Thoracic aorta (tissue), 2 donors: ENCODE results near the gene TMEM235. TPM values are rescaled to one million over a fixed set of nuclear protein-coding genes. Genes with fewer than 3 reads are reported as not detected.

Experiments
- ATAC-seq: fragments of 150-250 bp; one replicate; pipeline ENCODE4 v1.8.0; 2017; ENCODE audit warnings: low read depth; ENCODE audit not compliant: insufficient number of reproducible peaks, low FRiP score
- DNase-seq: peaks from one replicate; pipeline ENCODE4 v3.0.0-alpha.2; 2020; ENCODE audit warnings: low spot score
- H3K27ac ChIP-seq, 2 donors: fragments of 200-600 bp; sonication (generic); 1 replicate in 1 of 2; 2 replicates in 1 of 2; pipeline ENCODE4 v1.5.1; 2016; ENCODE audit warnings: mild to moderate bottlenecking in 2 of 2, moderate library complexity in 2 of 2
- H3K27me3 ChIP-seq: fragments of 200-600 bp; sonication (generic); replicated peaks from 2 replicates; pipeline ENCODE4 v1.6.0; 2016; ENCODE audit warnings: mild to moderate bottlenecking; ENCODE audit not compliant: insufficient read depth
- H3K36me3 ChIP-seq: fragments of 200-600 bp; sonication (generic); one replicate; pipeline ENCODE4 v1.5.1; 2016
- H3K4me1 ChIP-seq, 2 donors: fragments of 200-600 bp; sonication (generic); 1 replicate in 1 of 2; 2 replicates in 1 of 2; pipeline versions ENCODE4 v1.5.1 to v1.6.0; 2016; ENCODE audit warnings: low read depth in 2 of 2, mild to moderate bottlenecking in 1 of 2; ENCODE audit not compliant: control insufficient read depth in 1 of 2
- H3K4me3 ChIP-seq: fragments of 200-600 bp; sonication (generic); 2 replicates; pipeline ENCODE4 v1.5.1; 2016; ENCODE audit warnings: mild to moderate bottlenecking
- H3K9me3 ChIP-seq: fragments of 200-600 bp; sonication (generic); 2 replicates; pipeline ENCODE4 v1.5.1; 2016
- total RNA-seq, 2 donors: library from RNA; depleted of rRNA; stranded (reverse); fragments of >200 nt; gene quantifications; one replicate each; pipeline versions ENCODE4 v1.1.0 to v1.2.3, GENCODE V29; 2016
- TF ChIP-seq, protein P1 (sequence below): fragments of 200-600 bp; sonication (generic); IDR thresholded peaks from one replicate; pipeline ENCODE4 v1.5.1; 2019; ENCODE audit warnings: antibody characterized with exemption

Gene TMEM235
- total RNA-seq, 2 donors from 2014 or later: not detected

DNA sequence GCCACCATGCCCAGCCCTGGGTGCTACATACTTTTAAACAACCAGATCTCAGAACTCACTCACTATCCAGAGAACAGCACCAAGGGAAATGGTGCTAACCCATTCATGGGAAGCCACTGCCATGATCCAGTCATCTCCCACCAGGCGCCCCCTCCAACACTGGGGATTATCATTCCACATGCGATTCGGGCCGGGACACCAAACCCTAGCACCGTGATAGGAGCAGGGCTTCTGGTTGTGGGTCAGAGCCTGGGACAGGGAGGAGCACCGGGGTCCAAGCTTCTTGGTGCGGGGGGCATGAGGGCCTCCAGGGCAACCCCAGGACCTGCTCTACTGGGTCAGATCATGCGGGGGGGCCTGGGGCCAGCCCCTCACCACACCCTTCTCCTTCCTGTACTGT lies 4.5 kb downstream of the TMEM235 start:
- H3K36me3 ChIP-seq: no peaks in the 10 kb centered on the region
- H3K4me1 ChIP-seq: no peaks in the 10 kb centered on the region
- no peak for ATAC-seq
- no peak for DNase-seq
- no peak overlapping the region for H3K4me3 ChIP-seq
- TF ChIP-seq, protein P1, sequence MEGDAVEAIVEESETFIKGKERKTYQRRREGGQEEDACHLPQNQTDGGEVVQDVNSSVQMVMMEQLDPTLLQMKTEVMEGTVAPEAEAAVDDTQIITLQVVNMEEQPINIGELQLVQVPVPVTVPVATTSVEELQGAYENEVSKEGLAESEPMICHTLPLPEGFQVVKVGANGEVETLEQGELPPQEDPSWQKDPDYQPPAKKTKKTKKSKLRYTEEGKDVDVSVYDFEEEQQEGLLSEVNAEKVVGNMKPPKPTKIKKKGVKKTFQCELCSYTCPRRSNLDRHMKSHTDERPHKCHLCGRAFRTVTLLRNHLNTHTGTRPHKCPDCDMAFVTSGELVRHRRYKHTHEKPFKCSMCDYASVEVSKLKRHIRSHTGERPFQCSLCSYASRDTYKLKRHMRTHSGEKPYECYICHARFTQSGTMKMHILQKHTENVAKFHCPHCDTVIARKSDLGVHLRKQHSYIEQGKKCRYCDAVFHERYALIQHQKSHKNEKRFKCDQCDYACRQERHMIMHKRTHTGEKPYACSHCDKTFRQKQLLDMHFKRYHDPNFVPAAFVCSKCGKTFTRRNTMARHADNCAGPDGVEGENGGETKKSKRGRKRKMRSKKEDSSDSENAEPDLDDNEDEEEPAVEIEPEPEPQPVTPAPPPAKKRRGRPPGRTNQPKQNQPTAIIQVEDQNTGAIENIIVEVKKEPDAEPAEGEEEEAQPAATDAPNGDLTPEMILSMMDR: no peak
- no peak overlapping the region for H3K27ac ChIP-seq
- peaks cover 3% of the 10 kb centered on the region for H3K27me3 ChIP-seq
- no peaks in the 10 kb centered on the region for H3K9me3 ChIP-seq

DNA sequence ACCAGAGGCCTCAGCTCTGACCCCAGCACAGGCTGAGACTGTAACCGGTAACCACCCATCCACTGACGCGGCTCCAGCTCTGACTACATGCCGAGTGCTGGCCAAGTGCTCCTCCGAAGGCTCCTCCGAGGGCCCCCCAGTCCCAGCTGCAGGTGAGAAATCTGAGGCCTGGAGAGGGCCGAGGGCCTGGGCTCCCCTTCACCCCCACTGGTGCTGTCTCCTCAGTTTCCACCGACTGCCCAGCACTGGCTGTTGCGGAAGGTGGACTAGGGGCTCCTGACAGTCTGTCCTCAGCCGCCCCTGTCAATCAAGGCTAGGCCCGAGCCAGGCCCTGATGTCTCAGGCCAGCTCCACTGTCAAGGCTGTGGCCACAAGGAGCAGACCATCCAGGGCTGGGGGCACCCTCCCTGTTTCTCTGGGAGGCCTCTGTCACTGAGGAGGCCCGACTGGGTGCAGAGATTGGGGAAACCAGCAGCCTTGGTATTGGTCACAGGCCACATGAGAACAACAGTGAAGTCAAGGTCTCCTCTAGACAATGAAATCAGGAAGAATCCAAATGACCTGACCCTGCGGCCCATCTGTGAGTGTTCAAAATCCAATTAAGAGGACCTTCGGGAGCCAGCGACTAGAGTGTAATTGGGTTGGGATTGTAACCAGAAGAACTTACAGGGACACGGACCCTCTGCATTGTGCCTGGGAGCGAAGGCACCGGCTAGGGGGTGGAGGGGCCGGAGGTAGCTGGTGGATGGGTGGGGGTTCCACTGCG lies 5.1 kb downstream of the TMEM235 start:
- TF ChIP-seq, protein P1: no peak
- ATAC-seq: no peak
- DNase-seq: no peak
- H3K9me3 ChIP-seq: no peaks in the 10 kb centered on the region
- no peaks in the 10 kb centered on the region for H3K4me1 ChIP-seq
- H3K4me3 ChIP-seq: no peak overlapping the region
- H3K27me3 ChIP-seq: no peaks in the 10 kb centered on the region
- no peaks in the 10 kb centered on the region for H3K36me3 ChIP-seq
- no peak overlapping the region for H3K27ac ChIP-seq

DNA sequence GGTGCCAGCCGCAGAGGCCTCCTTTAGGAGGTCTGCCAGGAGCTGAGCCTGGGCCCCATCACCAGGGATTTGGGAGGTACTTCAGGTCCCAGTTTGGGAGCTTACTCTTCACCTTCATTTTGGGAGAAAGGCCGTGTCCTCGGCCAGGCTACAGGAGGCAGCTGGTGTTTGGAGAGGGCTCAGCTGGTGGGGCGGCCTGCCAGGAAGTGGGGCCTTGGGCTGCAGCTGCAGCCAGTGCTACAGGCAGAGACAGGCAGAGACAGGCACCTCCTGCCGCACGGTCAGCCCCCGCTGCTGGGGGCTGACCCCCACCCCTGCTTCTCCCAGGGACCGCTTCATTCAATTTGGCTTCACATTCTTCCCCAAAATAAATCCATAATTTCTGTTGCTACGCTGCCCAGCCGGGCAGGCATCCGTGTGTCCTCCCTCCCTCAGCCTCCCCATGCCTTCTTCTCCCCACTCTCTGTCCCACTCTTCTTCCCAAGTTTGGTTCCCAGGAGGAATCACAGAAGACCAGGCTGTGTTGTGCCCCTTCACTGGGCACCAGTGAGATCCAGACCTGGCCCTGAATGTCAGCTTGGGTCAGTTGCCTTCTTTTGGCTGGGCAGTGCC lies 6.1 kb downstream of the TMEM235 start:
- DNase-seq (no peak), ATAC-seq (no peak)
- Histone ChIP-seq H3K27me3 (no peaks in the 10 kb centered on the region), H3K27ac (no peak overlapping the region), H3K36me3 (no peaks in the 10 kb centered on the region), H3K9me3 (no peaks in the 10 kb centered on the region), H3K4me1 (no peaks in the 10 kb centered on the region), H3K4me3 (no peak overlapping the region)
- TF ChIP-seq, protein P1: no peak

DNA sequence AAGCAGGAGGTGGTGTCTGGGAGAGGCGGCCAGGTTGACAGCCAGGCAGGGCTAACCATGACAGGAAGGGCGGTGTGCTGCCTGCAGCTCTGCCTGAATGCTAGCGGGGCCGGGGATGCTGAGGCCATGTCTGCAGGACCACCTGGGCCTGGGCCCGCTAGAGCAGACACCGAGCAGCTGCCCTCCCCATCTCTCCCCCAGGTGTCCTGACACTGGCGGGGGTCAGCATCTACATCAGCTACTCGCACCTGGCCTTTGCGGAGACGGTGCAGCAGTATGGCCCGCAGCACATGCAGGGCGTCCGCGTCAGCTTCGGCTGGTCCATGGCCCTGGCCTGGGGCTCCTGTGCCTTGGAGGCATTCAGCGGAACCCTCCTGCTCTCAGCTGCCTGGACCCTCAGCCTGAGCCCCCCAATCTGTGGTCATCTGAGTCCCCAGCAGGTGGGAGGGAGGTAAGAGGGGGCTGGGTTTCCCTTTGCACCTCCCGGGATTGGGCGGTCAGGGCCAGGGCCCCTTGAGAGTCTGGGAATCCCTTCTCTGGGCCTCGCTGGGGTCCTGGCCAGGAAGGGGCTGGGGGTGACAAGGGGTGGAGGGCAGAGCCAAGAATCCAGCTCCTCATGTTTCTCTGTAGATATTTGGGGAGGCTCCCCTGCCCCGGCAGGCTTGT lies 7.5 kb downstream of the TMEM235 start:
- Histone ChIP-seq H3K27me3 (no peaks in the 10 kb centered on the region), H3K4me3 (no peak overlapping the region), H3K4me1 (no peaks in the 10 kb centered on the region), H3K36me3 (no peaks in the 10 kb centered on the region), H3K27ac (no peak overlapping the region), H3K9me3 (no peaks in the 10 kb centered on the region)
- DNase-seq: no peak
- no peak for ATAC-seq
- TF ChIP-seq, protein P1: no peak

DNA sequence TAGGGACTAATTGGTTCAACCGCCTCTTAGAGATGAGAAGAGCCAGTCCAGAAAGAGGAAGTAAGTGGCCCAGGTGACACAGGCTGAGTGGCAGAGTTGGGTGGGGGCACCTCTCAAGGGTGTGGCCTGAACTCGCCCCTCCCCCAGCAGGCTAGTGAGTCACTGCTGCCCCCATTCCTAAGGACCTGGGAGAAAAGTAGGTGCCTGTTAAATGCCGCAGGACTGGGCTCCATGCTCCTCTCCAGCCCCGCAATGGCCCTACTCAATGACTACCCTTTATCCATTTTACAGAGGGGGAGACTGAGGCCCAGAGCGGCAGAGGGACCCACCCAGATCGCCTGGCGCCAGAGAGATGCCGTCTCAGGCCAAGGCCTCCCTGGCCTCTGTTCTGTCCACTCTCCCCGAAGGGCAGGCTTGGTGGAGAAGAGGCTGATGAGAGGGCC lies 8.1 kb downstream of the TMEM235 start:
- TF ChIP-seq, protein P1: no peak
- no peak for DNase-seq

More for the DNA sequence above, 8.1 kb downstream of the TMEM235 start:
- H3K36me3 ChIP-seq: no peaks in the 10 kb centered on the region
- no peak overlapping the region for H3K27ac ChIP-seq
- no peak overlapping the region for H3K4me3 ChIP-seq
- H3K27me3 ChIP-seq: no peaks in the 10 kb centered on the region
- no peaks in the 10 kb centered on the region for H3K4me1 ChIP-seq
- no peaks in the 10 kb centered on the region for H3K9me3 ChIP-seq
- no peak for ATAC-seq
